B cell (primary cell): ENCODE results near the gene AFDN.

Experiments used
- EZH2 ChIP-seq: IDR thresholded peaks from 2 replicates; pipeline ENCODE4 v1.6.1; 2012; ENCODE audit warnings: borderline replicate concordance, low read depth, mild to moderate bottlenecking, moderate library complexity, low read length; ENCODE audit not compliant: insufficient read depth, poor library complexity, severe bottlenecking
- TF ChIP-seq, protein P1 (sequence below): fragments of 200-600 bp; IDR thresholded peaks from one replicate; pipeline ENCODE4 v1.8.0; 2022; ENCODE audit warnings: antibody characterized with exemption, mild to moderate bottlenecking

GRCh38 chr6:168011291-168011690 is 184.6 kb downstream of the AFDN start:
- TF ChIP-seq, protein P1, sequence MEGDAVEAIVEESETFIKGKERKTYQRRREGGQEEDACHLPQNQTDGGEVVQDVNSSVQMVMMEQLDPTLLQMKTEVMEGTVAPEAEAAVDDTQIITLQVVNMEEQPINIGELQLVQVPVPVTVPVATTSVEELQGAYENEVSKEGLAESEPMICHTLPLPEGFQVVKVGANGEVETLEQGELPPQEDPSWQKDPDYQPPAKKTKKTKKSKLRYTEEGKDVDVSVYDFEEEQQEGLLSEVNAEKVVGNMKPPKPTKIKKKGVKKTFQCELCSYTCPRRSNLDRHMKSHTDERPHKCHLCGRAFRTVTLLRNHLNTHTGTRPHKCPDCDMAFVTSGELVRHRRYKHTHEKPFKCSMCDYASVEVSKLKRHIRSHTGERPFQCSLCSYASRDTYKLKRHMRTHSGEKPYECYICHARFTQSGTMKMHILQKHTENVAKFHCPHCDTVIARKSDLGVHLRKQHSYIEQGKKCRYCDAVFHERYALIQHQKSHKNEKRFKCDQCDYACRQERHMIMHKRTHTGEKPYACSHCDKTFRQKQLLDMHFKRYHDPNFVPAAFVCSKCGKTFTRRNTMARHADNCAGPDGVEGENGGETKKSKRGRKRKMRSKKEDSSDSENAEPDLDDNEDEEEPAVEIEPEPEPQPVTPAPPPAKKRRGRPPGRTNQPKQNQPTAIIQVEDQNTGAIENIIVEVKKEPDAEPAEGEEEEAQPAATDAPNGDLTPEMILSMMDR, result no peak
- no peak for TF ChIP-seq EZH2
